ENCODE data around the gene SAMD5.

Gene SAMD5

GRCh38 chr6:147508042-147508865 is at the start of gene SAMD5:
Gene SAMD5, plus strand, starts transcription at chr6:147508690. Its CDS starts 239 bp downstream, at chr6:147508929.
- no peak for TF ChIP-seq CTCF (IDR thresholded peaks at IDR 0.05)

- TF ChIP-seq CTCF (IDR thresholded peaks at IDR 0.05) = no peak
These were observed 48.7 kb upstream of the SAMD5 start for GRCh38 chr6:147459780-147460179.

- TF ChIP-seq CTCF (IDR thresholded peaks at IDR 0.05) = no peak
These were observed 44.8 kb upstream of the SAMD5 start for GRCh38 chr6:147463651-147464050.

GRCh38 chr6:147467428-147467827 is 41.1 kb upstream of the SAMD5 start:
- TF ChIP-seq CTCF (IDR thresholded peaks at IDR 0.05) = no peak

- no peak for TF ChIP-seq CTCF (IDR thresholded peaks at IDR 0.05)
These were observed 40.6 kb upstream of the SAMD5 start for GRCh38 chr6:147467886-147468285.

GRCh38 chr6:147468634-147469033 is 39.9 kb upstream of the SAMD5 start:
- no peak for TF ChIP-seq CTCF (IDR thresholded peaks at IDR 0.05)

GRCh38 chr6:147479857-147480256 is 28.6 kb upstream of the SAMD5 start:
- TF ChIP-seq CTCF (IDR thresholded peaks at IDR 0.05) = no peak

All from LNCAP (cell line).